Cardiac fibroblast (primary cell): Measurements from ENCODE around the gene IQGAP2.

Experiments used
- DNase-seq, 2 donors: peaks; one replicate each; pipeline versions ENCODE4 v3.0.0 to v3.0.0-alpha.2; 2010; ENCODE audit warnings: low read depth in 2 of 2
- H3K4me3 ChIP-seq, 2 donors: replicated peaks in 1 of 2; 1 replicate in 1 of 2; 2 replicates in 1 of 2; pipeline ENCODE4 v1.5.1; 2011; ENCODE audit warnings: low read depth in 2 of 2, low read length in 2 of 2, mild to moderate bottlenecking in 2 of 2, moderate library complexity in 1 of 2
- TF ChIP-seq, protein P1 (sequence below): IDR thresholded peaks from one replicate; pipeline ENCODE4 v1.5.1; 2011; ENCODE audit warnings: low read depth, mild to moderate bottlenecking, low read length, inconsistent platforms

Gene IQGAP2

DNA sequence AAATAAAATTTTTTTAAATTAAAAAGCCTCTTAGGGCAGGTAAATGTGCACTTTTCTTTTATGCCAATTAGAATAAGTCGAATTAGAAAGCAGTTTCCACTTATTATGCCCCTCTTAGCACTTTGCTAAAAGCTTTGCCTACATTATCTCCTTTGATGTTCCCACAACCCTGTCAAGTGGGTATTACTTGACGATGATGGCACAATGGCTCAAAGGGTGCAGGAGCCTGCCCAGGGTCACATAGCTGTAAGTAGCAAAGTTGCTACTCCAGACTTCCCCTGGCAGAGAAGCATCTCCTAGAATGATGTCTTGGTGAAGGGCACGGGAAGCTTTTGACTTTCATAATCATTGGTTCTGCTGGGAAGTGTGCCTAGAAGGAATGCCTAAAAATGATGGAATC, 18.4 kb upstream of the IQGAP2 start:
- no peak overlapping the region for H3K4me3 ChIP-seq
- DNase-seq: no peak
- TF ChIP-seq, protein P1, sequence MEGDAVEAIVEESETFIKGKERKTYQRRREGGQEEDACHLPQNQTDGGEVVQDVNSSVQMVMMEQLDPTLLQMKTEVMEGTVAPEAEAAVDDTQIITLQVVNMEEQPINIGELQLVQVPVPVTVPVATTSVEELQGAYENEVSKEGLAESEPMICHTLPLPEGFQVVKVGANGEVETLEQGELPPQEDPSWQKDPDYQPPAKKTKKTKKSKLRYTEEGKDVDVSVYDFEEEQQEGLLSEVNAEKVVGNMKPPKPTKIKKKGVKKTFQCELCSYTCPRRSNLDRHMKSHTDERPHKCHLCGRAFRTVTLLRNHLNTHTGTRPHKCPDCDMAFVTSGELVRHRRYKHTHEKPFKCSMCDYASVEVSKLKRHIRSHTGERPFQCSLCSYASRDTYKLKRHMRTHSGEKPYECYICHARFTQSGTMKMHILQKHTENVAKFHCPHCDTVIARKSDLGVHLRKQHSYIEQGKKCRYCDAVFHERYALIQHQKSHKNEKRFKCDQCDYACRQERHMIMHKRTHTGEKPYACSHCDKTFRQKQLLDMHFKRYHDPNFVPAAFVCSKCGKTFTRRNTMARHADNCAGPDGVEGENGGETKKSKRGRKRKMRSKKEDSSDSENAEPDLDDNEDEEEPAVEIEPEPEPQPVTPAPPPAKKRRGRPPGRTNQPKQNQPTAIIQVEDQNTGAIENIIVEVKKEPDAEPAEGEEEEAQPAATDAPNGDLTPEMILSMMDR: no peak

DNA sequence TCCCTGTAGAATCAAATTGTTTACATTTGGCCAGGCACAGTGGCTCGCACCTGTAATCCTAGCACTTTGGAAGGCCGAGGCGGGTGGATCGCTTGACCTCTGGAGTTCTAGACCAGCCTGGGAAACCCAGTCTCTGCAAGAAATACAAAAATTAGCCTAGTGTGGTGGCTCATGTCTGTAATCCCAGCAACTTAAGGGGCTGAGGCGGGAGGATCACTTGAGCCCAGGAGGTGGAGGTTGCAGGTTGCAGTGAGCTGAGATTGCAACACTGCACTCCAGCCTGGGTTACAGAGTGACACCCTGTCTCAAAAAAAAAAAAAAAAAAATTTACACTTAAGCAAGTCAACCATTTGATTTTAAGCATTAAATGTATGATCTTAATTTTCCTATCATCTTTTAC, 17.5 kb upstream of the IQGAP2 start:
- DNase-seq: no peak
- TF ChIP-seq, protein P1: no peak
- H3K4me3 ChIP-seq: no peak overlapping the region

DNA sequence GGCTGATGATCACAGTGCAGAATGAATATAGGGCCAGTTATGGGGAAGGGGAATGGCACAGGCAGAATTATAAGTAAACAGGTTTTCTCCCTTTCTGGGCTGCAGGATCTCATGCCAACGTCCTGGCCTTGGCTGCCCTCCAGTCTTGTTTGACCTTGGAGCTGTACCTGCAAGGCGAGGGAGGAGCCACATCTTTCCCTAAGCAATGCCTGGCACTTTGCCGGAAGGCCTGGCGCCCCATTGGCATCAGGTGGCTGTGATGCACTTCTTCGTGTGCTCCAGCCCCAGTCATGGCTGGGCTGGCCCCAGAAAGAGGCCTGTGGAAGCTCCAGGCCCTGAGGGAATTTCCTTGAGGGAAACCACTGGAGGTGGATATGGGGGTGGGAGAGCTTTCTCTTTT, 16.7 kb upstream of the IQGAP2 start:
- TF ChIP-seq, protein P1: no peak
- no peak overlapping the region for H3K4me3 ChIP-seq
- DNase-seq: no peak

- H3K4me3 ChIP-seq: no peak overlapping the region
- TF ChIP-seq, protein P1: no peak
- DNase-seq: no peak
Observed at GRCh38 chr5:76388236-76388635, 14.8 kb upstream of the IQGAP2 start.

DNA sequence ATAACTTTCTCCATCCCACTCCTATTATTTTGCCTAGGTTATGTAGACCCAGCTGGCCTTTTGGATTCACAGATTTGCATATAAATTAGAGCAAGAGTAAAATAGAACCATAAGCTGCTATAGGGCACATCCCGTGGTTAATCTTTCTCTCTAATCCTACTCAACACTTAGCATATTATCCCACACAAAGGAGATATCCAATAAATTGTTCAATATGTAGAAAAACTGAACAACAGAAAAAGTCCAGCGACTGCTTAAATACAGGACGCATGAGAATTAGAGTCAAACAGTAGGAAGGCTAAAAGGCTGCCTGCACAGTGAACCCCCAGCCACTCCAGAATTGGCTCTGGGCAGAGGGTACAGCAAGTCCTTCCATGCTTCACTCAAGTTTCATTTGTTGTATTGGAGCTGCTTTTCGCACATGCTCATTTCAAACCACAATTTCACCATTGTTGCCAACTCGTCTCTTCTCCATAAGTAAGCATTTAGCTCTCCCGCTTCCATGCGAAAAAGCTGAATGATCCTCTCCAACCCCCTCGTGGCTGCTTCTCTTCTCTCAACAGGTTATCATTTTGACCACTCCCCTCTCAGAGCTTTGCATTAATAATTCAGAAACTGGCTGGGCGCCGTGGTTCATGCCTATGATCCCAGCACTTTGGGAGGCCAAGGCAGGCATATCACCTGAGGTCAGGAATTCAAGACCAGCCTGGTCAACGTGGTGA, 14.1 kb upstream of the IQGAP2 start:
- H3K4me3 ChIP-seq: no peak overlapping the region
- TF ChIP-seq, protein P1: no peak
- DNase-seq: no peak

DNA sequence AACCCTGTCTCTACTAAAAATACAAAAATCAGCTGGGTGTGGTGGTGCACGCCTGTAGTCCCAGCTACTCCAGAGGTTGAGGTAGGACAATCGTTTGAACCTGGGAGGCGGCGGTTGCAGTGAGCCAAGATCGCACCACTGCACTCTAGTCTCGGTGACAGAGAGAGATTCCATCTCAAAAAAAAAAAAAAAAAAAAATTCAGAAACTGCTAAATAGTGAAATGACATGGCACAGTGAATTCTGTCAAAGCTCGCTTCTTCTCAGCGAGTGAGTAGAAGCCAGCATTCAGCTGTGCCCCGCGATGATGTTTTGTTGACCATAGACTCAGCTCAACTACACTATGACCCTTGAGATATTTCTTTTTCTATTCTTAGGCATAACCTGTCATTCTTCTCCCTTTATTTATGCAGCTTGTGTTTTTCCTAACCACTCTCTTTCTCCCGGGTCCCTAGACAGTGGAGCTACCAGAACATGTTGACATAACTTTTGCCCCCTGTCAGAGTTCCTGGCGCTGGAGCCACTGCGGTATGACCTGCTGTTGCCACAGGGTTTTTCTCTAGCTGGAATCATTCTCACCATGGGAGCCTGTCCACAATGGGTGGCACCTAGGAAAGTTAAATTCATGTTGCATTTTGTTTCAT, 13.5 kb upstream of the IQGAP2 start:
- TF ChIP-seq, protein P1: no peak
- H3K4me3 ChIP-seq: no peak overlapping the region
- DNase-seq: no peak

DNA sequence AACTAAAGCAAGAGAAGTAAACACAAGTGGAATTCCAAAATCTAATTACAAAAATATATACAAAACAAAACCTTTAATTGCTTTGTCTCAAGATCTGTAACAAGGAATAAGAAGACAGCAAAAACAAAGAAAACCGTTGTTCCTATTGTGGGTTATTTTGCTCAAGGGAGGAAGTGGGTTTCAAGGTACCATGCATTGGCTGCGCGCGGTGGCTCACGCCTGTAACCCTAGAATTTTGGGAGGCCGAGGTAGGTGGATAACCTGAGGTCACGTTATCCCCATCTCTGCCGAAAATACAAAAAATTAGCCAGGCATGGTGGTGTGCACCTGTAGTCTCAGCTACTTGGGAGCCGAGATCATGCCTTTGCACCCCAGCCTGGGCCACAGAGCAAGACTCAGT, 12.1 kb upstream of the IQGAP2 start:
- no peak for DNase-seq
- H3K4me3 ChIP-seq: no peak overlapping the region
- TF ChIP-seq, protein P1: no peak
